HG03565 (cell line): ENCODE data around the gene STAT2.
A peak's percentile ranks its signal among the peaks of the same experiment; 100 is the strongest.
"Not testable (repeated sequence)": the region's sequence is repeated elsewhere in the genome, so short reads cannot be mapped to it uniquely, and the experiment has no call there.

Experiments used
- ATAC-seq: cut with Tn5 transposase; IDR thresholded peaks from one replicate; pipeline ENCODE4 v1.9.1; 2021; ENCODE audit warnings: mild to moderate bottlenecking, moderate library complexity; ENCODE audit not compliant: unreplicated experiment

STAT2 gene

DNA sequence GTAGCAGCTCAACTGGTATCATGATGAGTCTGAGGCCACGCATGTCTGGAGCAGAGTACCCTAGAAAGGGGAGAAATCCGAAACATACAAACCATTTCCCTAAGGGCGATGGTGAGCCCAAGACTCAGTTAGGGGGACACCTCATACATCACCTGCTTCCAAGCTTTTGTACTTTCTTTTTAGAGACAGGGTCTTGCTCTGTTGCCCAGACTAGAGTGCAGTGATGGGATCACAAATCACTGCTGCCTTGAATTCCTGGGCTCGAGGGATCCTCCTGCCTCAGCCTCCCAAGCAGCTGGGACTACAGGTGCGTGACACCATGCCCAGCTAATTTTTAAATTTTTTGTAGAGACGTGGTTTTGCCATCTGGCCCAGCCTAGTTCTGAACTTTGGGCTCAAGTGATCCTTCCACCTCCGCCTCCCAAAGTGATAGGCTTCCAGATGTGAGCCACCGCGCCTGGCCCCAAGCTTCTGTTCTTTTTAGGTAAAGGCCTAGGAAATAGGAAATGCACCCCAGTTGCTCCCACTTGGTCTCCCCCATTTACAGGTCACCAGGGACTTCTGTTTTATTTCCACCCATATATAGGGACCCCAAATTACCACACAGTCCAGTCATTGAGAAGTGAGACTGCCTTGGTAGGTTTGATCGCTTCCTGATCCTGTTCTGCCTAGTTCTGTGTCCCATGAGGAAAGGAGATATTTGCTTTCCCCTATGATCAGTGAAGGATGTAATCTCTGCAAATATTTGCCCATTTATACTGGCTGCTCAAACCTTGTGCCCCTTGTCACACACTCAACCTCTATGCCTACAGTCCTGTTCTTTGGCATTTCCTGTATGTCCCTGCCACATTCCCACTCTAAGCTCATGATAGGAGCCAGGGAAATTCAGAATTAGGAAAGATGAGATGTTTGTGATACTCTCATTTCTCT, 2.5 kb upstream of the STAT2 start, which contains the start of gene APOF:
TSS of gene APOF (minus strand) at position 728 of the 930 bp plus-strand sequence. CDS start at position 616, 112 bp downstream.
- ATAC-seq = no peak

GRCh38 chr12:56361487-56362129, 1.7 kb upstream of the STAT2 start:
- no peak for ATAC-seq

GRCh38 chr12:56358836-56359532, 923 bp downstream of the STAT2 start:
- ATAC-seq = no peak

DNA sequence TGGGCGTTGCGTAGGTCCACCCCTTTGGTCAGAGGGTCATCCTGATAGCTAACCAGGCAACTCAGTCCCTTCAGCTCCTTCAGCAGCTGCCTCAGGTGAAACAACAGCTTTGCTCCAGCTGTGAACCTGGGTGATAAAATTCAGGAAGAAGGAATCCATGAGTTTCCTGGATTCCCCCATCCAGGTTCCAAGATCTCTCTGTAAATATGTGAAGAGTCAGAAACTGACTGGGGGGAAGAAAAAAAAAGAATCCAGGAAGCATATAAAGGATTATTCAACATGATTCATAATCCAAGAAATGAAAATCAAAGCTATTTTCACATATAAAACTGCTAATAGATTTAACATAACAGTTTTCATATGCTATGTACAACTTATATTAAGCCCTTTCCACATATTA, 8.6 kb downstream of the STAT2 start:
- no peak for ATAC-seq

DNA sequence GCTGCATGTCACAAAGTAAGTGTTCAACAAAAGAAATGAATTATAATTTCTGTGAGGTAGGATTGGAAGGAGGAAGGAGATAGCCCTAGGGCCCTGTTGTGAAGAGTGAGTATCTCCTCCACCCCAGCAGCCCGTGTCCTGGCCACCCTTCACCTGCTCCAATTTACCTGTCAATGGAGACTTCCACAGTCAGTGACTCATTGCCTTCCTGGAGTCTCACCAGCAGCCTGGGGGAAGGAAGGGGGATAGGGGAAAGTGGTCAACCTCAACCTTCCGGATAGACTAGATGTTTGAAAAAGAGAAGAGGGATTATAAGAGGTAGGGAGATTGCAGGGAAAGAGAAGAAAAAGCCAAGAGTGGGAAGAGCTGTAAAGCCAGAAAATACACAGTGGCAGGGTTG, 9.2 kb downstream of the STAT2 start:
- ATAC-seq = no peak

GRCh38 chr12:56348776-56349175, 11.1 kb downstream of the STAT2 start:
- ATAC-seq = no peak

DNA sequence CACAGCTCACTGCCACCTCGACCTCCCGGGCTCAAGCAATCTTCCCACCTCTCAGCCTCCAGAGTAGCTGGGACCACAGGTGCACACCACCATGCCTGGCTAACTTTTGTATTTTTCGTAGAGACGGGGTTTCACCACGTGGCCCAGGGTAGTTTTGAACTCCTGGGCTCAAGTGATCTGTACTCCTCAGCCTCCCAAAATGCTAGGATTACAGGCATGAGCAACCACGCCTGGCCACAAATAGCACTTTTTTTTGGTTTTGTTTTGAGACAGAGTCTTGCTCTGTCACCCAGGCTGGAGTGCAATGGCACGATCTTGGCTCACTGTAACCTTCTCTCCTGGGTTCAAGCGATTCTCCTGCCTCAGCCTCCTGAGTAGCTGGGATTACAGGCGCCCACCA, 12.7 kb downstream of the STAT2 start:
- not testable (repeated sequence) for ATAC-seq

DNA sequence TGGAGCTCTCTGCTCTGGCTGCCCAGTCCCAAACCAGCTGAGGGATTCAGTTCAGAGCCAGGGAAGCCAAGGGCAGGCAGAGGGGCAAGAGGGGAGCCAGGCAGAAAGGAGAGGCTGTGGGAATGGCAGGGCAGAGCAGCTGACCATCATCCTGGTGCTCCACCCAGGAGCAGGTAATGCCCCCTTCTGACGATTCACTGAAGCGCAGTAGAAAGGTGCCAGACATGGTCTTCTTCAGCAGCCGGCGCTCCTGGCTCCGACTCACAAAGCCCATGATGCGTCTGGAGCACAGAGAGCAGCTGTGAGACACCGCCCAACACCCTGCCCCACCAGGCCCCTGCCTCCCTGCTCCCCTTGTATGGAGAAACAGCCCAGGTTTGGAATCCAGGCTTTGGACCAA, 13.2 kb downstream of the STAT2 start:
- no peak for ATAC-seq

- not testable (repeated sequence) for ATAC-seq
Observed at GRCh38 chr12:56342290-56342689, 17.6 kb downstream of the STAT2 start.

GRCh38 chr12:56341616-56342015, 18.3 kb downstream of the STAT2 start:
- no peak for ATAC-seq

DNA sequence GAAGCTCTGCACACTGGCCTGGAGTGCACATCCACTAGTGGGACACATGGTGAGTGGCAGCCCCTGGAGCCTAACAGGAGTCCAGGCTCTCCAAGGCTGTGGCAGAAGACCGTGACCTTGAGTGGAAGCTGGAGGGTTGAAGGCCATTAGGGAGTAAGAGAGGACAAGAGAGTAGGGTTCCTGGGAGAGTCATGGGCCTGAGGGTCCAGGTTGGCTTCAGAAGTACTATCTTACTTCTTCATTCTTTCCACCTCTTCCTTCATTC, 20.8 kb downstream of the STAT2 start:
- no peak for ATAC-seq

DNA sequence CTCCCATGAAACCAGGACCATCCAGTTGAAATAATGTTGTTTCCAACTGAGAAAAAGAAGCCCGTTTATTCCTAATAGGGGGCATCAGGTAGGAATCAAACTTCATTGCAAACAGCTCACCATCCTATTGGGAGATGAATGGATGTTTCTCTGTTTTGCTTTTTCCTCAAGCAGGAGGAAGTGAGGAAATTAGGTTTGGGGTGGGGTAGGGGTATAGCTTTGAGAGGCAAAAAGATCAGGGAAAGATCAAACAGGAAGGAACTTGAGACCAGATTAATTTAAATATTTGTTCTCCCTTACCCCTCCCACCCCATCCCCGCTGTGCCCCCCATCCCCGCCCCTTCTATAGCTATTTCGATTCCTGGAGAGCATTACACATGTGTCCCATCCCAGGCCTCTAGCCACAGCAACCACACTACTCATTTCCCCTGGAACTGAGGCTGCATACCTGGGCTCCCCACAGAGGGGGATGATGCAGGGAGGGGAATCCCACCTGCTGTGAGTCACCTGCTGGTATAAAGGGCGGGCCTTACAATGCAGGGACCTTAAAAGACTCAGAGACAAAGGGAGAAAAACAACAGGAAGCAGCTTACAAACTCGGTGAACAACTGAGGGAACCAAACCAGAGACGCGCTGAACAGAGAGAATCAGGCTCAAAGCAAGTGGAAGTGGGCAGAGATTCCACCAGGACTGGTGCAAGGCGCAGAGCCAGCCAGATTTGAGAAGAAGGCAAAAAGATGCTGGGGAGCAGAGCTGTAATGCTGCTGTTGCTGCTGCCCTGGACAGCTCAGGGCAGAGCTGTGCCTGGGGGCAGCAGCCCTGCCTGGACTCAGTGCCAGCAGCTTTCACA, 21.4 kb downstream of the STAT2 start, which contains the start of gene IL23A:
TSS of gene IL23A (plus strand) at position 577 of the 850 bp plus-strand sequence. CDS start at position 738, 161 bp downstream.
- ATAC-seq = no peak

DNA sequence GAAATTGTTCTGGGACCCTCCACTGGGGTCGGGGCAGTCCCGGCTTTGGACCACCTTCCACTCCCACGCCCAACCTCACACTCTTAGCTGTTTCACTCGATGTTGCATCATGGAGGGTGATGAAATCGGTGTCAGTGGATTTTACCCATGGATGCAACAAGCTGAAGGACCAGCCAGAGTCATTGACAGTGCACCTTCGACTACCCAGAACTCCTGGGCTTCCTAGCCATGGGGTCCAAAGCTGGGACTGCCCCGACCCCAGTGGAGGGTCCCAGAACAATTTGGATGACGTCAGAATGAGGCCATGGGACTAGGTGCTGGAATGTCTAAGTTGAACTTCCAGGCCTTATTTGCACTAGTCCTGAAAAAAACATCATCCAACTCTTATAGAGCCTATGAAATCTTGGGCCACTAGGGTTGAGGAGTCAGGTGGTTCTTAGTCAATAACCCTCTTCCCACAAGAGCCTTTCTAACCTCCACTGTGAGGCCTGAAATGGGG, 22.1 kb downstream of the STAT2 start:
- ATAC-seq = no peak

DNA sequence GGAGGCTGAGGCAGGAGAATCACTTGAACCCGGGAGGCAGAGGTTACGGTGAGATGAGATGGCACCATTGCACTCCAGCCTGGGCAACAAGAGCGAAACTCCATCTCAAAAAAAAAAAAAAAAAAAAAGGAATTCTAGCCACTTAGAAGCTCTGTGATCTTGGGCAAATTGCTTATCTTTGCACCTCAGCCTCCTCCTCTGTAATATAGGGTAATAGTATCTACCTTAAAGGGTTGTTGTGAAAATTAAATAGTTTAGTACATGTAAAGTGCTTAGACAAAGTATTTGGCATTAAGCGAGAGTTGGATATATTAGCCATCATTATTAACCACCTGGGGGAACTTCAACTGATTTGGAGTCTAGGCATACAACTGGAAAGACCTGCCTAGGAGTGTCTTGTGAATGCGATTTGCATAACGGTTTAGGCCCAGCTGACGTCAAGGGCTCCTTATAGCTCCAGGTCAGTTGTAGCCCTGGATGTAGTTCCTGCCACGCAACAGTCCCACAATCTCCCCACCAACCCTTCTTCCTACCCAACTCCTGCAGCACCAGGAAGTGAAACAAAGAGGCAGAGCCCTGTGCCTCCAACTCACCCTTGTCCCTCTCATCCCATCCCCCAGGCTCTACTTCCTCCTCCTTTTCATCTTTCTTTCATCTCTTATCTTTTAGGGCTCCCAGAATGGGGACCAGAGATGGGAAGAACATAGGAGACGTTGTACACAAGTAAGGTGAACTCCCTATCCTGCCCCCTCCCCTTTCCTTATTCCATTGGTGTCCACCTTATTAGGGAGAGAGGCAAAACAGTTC, 23.3 kb downstream of the STAT2 start:
- ATAC-seq = no peak

GRCh38 chr12:56335527-56335926, 24.4 kb downstream of the STAT2 start:
- not testable (repeated sequence) for ATAC-seq

GRCh38 chr12:56334490-56334793, 25.5 kb downstream of the STAT2 start:
- ATAC-seq = no peak

DNA sequence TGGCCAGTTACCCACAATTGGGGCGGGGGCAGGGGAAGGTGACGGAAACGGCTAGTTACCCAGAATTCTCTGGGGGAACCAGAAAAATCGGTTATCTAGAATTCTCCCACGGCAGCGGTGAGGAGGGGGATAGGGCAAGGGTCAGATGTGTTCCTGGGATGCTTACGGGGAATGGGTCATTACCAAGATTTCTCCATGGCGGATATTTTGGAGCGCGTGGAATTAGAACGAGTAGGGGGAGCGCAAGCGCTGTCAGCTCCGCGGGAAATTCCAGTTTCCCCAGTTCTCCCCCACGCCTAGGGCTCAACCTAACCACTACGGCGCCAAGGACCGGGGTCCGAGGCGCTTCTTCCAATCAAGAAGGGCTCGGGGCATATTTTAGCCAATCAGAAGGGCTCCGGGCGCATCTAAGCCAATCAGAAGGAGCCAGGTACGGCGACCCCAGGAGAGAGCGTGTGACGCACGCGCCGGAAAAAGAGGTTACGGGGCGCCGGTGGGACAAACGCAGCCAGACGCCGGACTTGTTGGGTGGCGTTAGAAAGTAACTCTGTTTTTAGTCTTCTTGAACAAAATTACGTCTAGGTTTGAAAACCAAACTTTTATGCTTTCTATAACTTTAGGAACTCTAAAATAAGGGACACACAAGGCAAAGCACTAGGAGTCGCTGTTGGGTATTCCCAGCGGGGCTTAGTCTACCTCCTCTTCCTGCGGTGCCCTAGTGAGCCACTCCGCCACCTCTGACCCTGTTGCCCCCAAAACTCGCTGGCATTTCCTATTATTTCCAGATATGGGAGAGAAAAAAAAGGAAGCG, 26.0 kb downstream of the STAT2 start, which contains the start of gene PAN2:
TSS of gene PAN2 (minus strand) at position 322 of the 811 bp plus-strand sequence. CDS start 906 bp downstream, outside the sequence.
- peak; percentile 85 for ATAC-seq

DNA sequence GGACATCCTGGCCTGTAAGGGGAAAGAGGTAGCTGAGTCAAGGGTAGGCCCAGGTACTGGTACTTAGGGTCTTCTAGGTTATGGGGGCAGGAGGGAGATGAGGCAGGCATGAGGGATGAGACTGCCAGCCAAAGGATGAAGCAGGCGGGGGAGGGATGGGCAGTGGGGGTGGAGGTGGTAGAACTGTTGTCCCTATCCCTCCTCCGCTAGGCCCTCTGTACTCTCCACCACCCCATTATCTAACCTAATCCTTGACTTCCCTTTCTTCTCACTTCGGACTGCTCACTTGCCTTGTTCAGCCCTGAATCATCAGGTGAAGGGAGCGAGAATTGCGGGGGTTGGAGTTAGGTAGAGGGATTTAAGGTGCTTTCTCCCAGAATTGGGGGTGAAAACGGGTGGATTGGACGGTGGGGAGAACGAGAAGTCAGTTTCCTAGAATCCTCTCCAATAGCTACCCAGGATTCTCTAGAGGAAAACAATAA, 26.7 kb downstream of the STAT2 start:
- ATAC-seq = no peak
